BLaER1 (cell line): ENCODE results near the gene TMCO4.
A peak's percentile ranks its signal among the peaks of the same experiment; 100 is the strongest.
"Not testable (repeated sequence)": the region's sequence is repeated elsewhere in the genome, so short reads cannot be mapped to it uniquely, and the experiment has no call there.

Experiments
- H3K27ac ChIP-seq: shearing (Covaris generic); formaldehyde crosslinking; 2 replicates; pipeline ENCODE4 v1.8.1; 2022
- H3K27me3 ChIP-seq: shearing (Covaris generic); formaldehyde crosslinking; 2 replicates; pipeline ENCODE4 v1.8.1; 2022
- H3K36me3 ChIP-seq: shearing (Covaris generic); formaldehyde crosslinking; 2 replicates; pipeline ENCODE4 v1.8.1; 2022
- H3K4me1 ChIP-seq: shearing (Covaris generic); formaldehyde crosslinking; 2 replicates; pipeline ENCODE4 v1.8.1; 2022
- H3K4me2 ChIP-seq: shearing (Covaris generic); formaldehyde crosslinking; 2 replicates; pipeline ENCODE4 v1.8.1; 2022
- H3K4me3 ChIP-seq: shearing (Covaris generic); formaldehyde crosslinking; 2 replicates; pipeline ENCODE4 v1.8.1; 2022
- H3K9ac ChIP-seq: shearing (Covaris generic); formaldehyde crosslinking; 2 replicates; pipeline ENCODE4 v1.8.1; 2022
- H3K9me3 ChIP-seq: shearing (Covaris generic); formaldehyde crosslinking; 2 replicates; pipeline ENCODE4 v1.8.1; 2022
- H4K20me1 ChIP-seq: shearing (Covaris generic); formaldehyde crosslinking; 2 replicates; pipeline ENCODE4 v1.8.1; 2022
- Cebpa-rat ChIP-seq: shearing (Covaris generic); IDR thresholded peaks from 2 replicates; pipeline ENCODE4 v1.8.1; 2022

TMCO4 gene

GRCh38 chr1:19799230-19800075 lies at the start of gene TMCO4:
TMCO4 (minus strand) TSS chr1:19799916; CDS start chr1:19780758, 19,158 bp downstream.
- no peaks in the 10 kb centered on the region for H4K20me1 ChIP-seq
- H3K27me3 ChIP-seq: no peaks in the 10 kb centered on the region
- H3K4me3 ChIP-seq: peak within 1 kb of the TSS; percentile 73
- peak within 1 kb of the TSS; percentile 88 for H3K4me2 ChIP-seq
- TF ChIP-seq Cebpa-rat: no peak
- peak within 1 kb of the TSS; percentile 93 for H3K27ac ChIP-seq
- peaks cover 30% of the 10 kb centered on the region for H3K4me1 ChIP-seq
- H3K9ac ChIP-seq: peak within 1 kb of the TSS; percentile 86
- no peaks in the 10 kb centered on the region for H3K9me3 ChIP-seq
- peaks cover 8% of the 10 kb centered on the region; the same call in 1 of the 2 replicates for H3K36me3 ChIP-seq

- H3K27ac ChIP-seq: not testable (repeated sequence)
Measured at GRCh38 chr1:19849307-19849706, 49.6 kb upstream of the TMCO4 start.

GRCh38 chr1:19847334-19847733 lies 47.6 kb upstream of the TMCO4 start:
- H3K4me2 ChIP-seq: not testable (repeated sequence)

More at GRCh38 chr1:19849307-19849706, 49.6 kb upstream of the TMCO4 start:
- not testable (repeated sequence) for H3K4me1 ChIP-seq, H3K27me3 ChIP-seq, H3K4me2 ChIP-seq, H3K4me3 ChIP-seq, H3K9me3 ChIP-seq, H4K20me1 ChIP-seq, H3K36me3 ChIP-seq, H3K9ac ChIP-seq

GRCh38 chr1:19846338-19846737 lies 46.6 kb upstream of the TMCO4 start:
- no peaks in the 10 kb centered on the region for H4K20me1 ChIP-seq
- H3K4me3 ChIP-seq: no peak overlapping the region
- no peak overlapping the region for H3K9ac ChIP-seq
- no peaks in the 10 kb centered on the region for H3K9me3 ChIP-seq
- no peaks in the 10 kb centered on the region for H3K4me1 ChIP-seq
- TF ChIP-seq Cebpa-rat: no peak
- H3K27ac ChIP-seq: no peak overlapping the region
- H3K4me2 ChIP-seq: no peak overlapping the region
- no peaks in the 10 kb centered on the region for H3K27me3 ChIP-seq
- H3K36me3 ChIP-seq: no peaks in the 10 kb centered on the region

More at GRCh38 chr1:19847334-19847733, 47.6 kb upstream of the TMCO4 start:
- 0 out of 2 replicates have a peak, but pooled peaks have one; percentile 16 for TF ChIP-seq Cebpa-rat
- not testable (repeated sequence) for H3K27me3 ChIP-seq, H3K9ac ChIP-seq, H4K20me1 ChIP-seq, H3K36me3 ChIP-seq, H3K27ac ChIP-seq, H3K4me1 ChIP-seq, H3K4me3 ChIP-seq, H3K9me3 ChIP-seq

GRCh38 chr1:19845555-19845954 lies 45.8 kb upstream of the TMCO4 start:
- Histone ChIP-seq H3K4me2 (no peak overlapping the region), H3K4me3 (no peak overlapping the region), H3K4me1 (no peaks in the 10 kb centered on the region), H3K27ac (no peak overlapping the region), H3K36me3 (no peaks in the 10 kb centered on the region), H4K20me1 (no peaks in the 10 kb centered on the region), H3K9me3 (no peaks in the 10 kb centered on the region), H3K9ac (no peak overlapping the region), H3K27me3 (no peaks in the 10 kb centered on the region)
- no peak for TF ChIP-seq Cebpa-rat

GRCh38 chr1:19844731-19845495 lies 45.2 kb upstream of the TMCO4 start:
- Histone ChIP-seq H3K27me3 (no peaks in the 10 kb centered on the region), H3K4me2 (no peak overlapping the region), H3K4me1 (no peaks in the 10 kb centered on the region), H3K27ac (no peak overlapping the region), H3K9ac (no peak overlapping the region), H3K9me3 (no peaks in the 10 kb centered on the region), H3K36me3 (no peaks in the 10 kb centered on the region), H4K20me1 (no peaks in the 10 kb centered on the region), H3K4me3 (no peak overlapping the region)
- no peak for TF ChIP-seq Cebpa-rat

GRCh38 chr1:19840228-19840627 lies 40.5 kb upstream of the TMCO4 start:
- Histone ChIP-seq H3K4me2 (no peak overlapping the region), H3K36me3 (no peaks in the 10 kb centered on the region), H3K27me3 (no peaks in the 10 kb centered on the region), H3K27ac (no peak overlapping the region), H4K20me1 (no peaks in the 10 kb centered on the region), H3K4me3 (no peak overlapping the region), H3K9me3 (no peaks in the 10 kb centered on the region), H3K9ac (no peak overlapping the region), H3K4me1 (no peaks in the 10 kb centered on the region)
- no peak for TF ChIP-seq Cebpa-rat

GRCh38 chr1:19837866-19838265 lies 38.1 kb upstream of the TMCO4 start:
- H3K4me1 ChIP-seq: no peaks in the 10 kb centered on the region
- H4K20me1 ChIP-seq: no peaks in the 10 kb centered on the region
- TF ChIP-seq Cebpa-rat: no peak
- no peaks in the 10 kb centered on the region for H3K36me3 ChIP-seq
- H3K9me3 ChIP-seq: no peaks in the 10 kb centered on the region
- H3K4me3 ChIP-seq: no peak overlapping the region
- no peak overlapping the region for H3K9ac ChIP-seq
- no peak overlapping the region for H3K27ac ChIP-seq
- H3K27me3 ChIP-seq: no peaks in the 10 kb centered on the region
- H3K4me2 ChIP-seq: no peak overlapping the region

- no peaks in the 10 kb centered on the region for H3K27me3 ChIP-seq
- H3K4me3 ChIP-seq: no peak overlapping the region
- no peaks in the 10 kb centered on the region for H3K4me1 ChIP-seq
- H4K20me1 ChIP-seq: no peaks in the 10 kb centered on the region
- no peak overlapping the region for H3K9ac ChIP-seq
- no peaks in the 10 kb centered on the region for H3K36me3 ChIP-seq
- H3K9me3 ChIP-seq: peaks cover 19% of the 10 kb centered on the region
- TF ChIP-seq Cebpa-rat: no peak
- no peak overlapping the region for H3K4me2 ChIP-seq
- no peak overlapping the region for H3K27ac ChIP-seq
Measured at GRCh38 chr1:19835578-19835977, 35.9 kb upstream of the TMCO4 start.

- no peaks in the 10 kb centered on the region for H3K27me3 ChIP-seq
- H3K9me3 ChIP-seq: peaks cover 20% of the 10 kb centered on the region
- no peak for TF ChIP-seq Cebpa-rat
- H3K36me3 ChIP-seq: no peaks in the 10 kb centered on the region
- no peaks in the 10 kb centered on the region for H3K4me1 ChIP-seq
- no peak overlapping the region for H3K27ac ChIP-seq
- no peaks in the 10 kb centered on the region for H4K20me1 ChIP-seq
- H3K4me2 ChIP-seq: no peak overlapping the region
- H3K4me3 ChIP-seq: no peak overlapping the region
- H3K9ac ChIP-seq: no peak overlapping the region
Measured at GRCh38 chr1:19831441-19831840, 31.7 kb upstream of the TMCO4 start.
